Measurements from ENCODE around the gene FCN2. TPM values are rescaled to one million over a fixed set of nuclear protein-coding genes. Genes with fewer than 3 reads are reported as not detected.

FCN2 gene
- not detected for total RNA-seq

DNA sequence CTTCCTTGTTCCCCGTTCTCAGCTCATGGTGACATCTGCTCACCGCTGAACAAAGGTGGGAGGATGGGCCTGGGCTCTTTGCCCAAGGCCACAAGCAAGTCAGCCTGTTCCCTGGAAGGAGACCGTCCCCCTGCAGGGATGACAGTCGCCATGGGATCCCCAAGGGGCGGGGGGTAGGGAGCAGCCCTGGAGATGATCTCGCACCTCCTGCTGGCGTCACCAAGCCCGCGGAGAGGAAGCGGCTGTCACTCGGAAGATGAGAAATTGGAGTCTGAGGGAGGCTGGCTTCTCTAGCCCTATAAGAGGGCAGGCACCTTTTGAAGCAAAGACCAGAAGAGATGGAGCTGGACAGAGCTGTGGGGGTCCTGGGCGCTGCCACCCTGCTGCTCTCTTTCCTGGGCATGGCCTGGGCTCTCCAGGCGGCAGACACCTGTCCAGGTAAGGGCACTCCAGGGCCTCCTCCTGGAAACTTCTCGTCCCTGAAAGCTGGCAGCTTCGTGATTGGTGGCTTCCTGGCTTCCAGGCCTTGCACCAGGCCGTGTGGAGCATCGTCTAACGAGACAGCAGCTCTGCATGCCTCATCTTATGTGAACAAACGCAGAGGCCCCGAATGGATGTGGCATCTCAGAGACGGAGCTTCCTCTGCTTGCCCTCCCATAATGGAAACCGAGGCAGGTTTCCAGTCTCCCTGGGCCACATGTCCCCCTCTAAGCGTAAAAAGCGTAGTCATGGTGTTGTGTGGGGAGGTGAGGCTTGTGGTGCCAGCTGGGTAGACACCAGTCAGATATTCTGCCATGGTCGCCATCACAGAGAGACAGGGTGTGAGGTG, at the start of gene FCN2:
Gene FCN2 (plus strand): TSS at position 327 of the 829 bp plus-strand sequence. CDS start 12 bp downstream, at position 339.
- Mint-ChIP-seq H3K36me3 (ENCODE audit: low read depth) (no peaks in the 10 kb centered on the region), H3K27me3 (peaks cover 5% of the 10 kb centered on the region), H3K4me3 (no peak within 1 kb of the TSS), H3K27ac (no peak within 1 kb of the TSS), H3K9me3 (no peaks in the 10 kb centered on the region), H3K4me1 (no peaks in the 10 kb centered on the region)
- no peak for ATAC-seq (replicated peaks)

DNA sequence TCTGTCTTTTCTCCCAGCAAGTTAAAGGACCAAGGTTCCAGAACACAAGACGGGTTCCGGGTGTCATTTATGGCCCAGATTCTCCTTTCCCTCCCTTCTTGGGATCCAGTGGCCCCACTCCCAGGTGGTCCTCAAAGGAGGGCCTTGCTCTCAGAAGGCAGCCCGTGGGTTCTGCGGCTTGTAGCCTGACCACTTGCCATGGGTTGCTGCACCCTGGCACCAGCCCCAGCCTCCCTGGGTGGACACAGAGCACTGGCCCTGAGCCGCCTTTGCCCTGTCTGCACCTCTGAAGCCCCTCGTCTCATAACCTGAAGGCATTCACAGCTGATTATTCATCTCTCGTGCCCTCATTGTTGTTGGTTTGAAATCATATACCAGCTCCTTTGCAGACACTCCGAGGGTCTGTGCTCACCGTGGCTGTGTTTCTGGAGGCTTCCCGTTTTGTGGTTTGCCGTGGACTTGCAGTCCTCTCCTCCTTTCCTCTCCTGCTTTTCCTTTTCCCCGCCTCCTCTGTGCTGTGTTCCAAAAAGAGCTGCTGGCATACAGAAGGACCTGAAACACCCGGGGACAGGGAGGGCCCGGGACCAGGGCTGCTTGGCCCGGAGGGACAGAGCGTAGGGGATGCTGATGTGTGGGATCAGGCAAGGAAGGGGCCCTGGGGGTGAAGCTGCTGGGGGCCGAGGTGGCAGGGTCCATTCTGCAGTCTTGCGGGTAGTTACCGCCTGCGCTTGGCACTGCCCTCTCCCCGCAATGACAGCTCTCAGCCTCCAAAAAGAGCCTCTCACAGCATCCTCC, 49.5 kb upstream of the FCN2 start:
- Mint-ChIP-seq H3K36me3 (ENCODE audit: low read depth) (no peaks in the 10 kb centered on the region), H3K9me3 (no peaks in the 10 kb centered on the region), H3K4me1 (no peaks in the 10 kb centered on the region), H3K27me3 (no peaks in the 10 kb centered on the region), H3K27ac (no peak overlapping the region), H3K4me3 (no peak overlapping the region)
- no peak for ATAC-seq (replicated peaks)

DNA sequence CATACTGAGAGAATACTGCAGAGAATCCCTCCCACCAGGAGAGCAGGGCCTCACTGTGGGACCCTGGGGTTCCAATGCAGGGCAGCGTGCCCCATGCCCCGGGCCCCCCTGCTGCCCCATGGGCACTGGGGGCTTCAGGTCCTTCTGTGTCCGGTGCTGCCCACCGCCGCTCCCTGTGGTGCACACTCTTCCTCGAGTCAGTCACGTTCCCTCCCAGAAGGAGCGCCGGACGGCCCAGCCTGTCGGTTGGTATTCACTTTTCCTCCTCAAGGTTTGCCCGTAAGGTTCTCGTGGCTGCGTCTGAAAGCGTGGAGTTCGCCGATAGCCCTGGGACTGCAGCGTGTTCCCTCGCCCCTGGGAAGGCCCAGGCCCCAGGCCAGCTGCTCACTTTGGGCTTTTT, 48.1 kb upstream of the FCN2 start:
- no peak overlapping the region for H3K27ac Mint-ChIP-seq
- ATAC-seq (replicated peaks): no peak

DNA sequence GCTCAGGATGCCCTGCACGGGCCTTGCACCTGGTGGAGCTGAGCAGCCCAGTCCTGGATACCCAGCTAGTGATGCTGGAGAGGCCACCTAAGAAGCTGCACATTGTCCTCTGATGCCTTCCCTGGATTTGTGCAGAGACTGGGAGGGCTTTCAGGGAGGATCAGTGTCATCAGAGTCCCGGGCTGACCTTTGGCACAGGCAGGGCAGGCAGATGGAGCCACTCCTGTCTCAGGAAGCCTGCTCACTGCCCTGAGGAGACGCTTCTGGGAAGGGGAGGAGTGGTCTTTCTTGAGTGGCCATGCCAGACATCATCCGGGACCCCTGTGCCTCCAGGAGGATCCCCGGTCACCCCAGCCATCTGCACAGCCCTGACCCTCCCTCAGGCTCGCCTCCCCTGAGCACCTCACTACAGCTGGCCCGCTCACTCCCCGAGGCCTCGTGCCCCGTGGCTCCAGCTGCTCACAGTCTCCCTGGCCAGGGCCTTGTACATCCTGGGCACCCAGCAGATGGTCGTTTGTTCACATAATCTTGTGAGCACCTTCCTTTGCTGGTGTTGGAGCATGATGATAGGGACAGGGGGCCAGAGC, 47.2 kb upstream of the FCN2 start:
- Mint-ChIP-seq H3K9me3 (no peaks in the 10 kb centered on the region), H3K27ac (no peak overlapping the region), H3K4me3 (no peak overlapping the region), H3K4me1 (no peaks in the 10 kb centered on the region), H3K27me3 (no peaks in the 10 kb centered on the region), H3K36me3 (ENCODE audit: low read depth) (no peaks in the 10 kb centered on the region)
- no peak for ATAC-seq (replicated peaks)

More for the DNA sequence above, 48.1 kb upstream of the FCN2 start:
- Mint-ChIP-seq H3K36me3 (ENCODE audit: low read depth) (no peaks in the 10 kb centered on the region), H3K27me3 (no peaks in the 10 kb centered on the region), H3K4me1 (no peaks in the 10 kb centered on the region), H3K4me3 (no peak overlapping the region), H3K9me3 (no peaks in the 10 kb centered on the region)

DNA sequence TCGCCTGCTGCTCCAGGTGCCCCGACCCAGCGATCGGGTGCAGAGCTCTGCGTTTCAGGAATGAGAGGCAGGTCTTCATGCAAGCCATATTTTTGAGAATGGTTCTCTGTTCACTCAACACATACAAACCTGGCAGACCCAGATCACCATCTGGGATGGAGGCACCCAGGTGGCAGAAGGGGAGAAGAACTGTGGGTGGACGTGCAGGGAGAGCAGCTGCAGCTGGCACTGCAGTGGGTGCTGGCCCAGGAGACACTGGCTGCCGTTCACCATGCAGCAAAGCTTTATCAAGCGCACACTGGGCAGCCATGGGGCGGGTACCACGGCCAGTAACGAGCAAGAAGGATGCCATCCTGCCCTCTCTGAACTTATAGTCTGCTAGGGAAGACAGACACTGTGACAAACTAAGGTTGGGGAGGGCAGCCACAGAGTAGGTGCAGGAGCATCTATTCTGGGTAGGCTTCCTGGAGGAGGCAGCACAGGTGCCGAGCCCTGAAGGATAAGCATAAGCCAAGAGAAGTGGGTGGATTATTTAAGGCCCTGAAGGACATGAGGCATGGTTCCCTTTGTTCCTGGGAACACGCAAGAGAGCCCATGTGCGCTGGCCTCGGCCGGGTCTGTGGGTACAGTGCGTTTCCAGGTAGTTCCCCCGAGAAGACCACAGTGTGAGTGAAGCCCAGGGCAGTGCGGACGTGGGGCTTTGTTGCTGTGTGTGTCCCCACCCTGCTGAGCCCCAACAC, 46.2 kb upstream of the FCN2 start:
- Mint-ChIP-seq H3K4me1 (no peaks in the 10 kb centered on the region), H3K4me3 (no peak overlapping the region), H3K9me3 (no peaks in the 10 kb centered on the region), H3K36me3 (ENCODE audit: low read depth) (no peaks in the 10 kb centered on the region), H3K27me3 (no peaks in the 10 kb centered on the region), H3K27ac (no peak overlapping the region)
- no peak for ATAC-seq (replicated peaks)

DNA sequence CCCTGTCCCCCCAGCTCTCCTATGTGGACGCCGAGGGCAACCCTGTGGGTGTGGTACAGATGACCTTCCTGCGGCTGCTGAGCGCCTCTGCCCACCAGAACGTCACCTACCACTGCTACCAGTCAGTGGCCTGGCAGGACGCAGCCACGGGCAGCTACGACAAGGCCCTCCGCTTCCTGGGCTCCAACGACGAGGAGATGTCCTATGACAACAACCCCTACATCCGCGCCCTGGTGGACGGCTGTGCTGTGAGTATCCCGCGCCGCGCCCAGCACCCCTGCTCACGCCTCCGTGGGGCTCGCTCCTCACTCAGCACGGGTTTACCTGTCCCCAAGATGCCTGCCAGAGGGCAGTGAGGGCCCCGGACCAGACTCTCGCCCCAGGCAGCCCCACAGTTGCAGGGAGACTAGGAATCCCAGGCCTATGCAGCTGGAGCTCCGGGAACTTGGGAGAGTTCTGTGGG, 45.6 kb upstream of the FCN2 start:
- Mint-ChIP-seq H3K27ac (no peak overlapping the region), H3K4me3 (no peak overlapping the region), H3K36me3 (ENCODE audit: low read depth) (no peaks in the 10 kb centered on the region)

DNA sequence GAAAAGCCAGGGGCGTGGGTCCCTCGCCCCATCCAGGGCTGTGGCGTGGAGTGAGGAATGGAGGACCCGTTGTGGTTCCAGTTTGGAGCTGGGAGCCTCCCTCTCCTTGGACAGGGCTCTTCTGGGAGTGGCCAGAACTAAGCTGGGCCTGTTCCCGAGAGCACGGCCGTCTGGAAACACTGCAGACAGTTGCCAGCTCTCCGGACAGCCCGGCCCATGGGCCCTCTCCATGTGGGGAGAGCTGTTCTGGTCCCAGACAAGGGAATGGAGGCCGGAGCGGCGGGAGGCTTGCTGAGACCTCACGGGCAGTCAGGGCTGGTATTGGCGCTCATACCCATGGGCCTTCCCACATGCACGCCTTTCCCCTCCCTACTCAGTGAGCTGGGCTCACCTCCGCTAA, 45.2 kb upstream of the FCN2 start:
- Mint-ChIP-seq H3K4me3 (no peak overlapping the region), H3K27ac (no peak overlapping the region), H3K4me1 (no peaks in the 10 kb centered on the region), H3K36me3 (ENCODE audit: low read depth) (no peaks in the 10 kb centered on the region), H3K9me3 (no peaks in the 10 kb centered on the region), H3K27me3 (no peaks in the 10 kb centered on the region)
- no peak for ATAC-seq (replicated peaks)

More for the DNA sequence above, 45.6 kb upstream of the FCN2 start:
- Mint-ChIP-seq H3K4me1 (no peaks in the 10 kb centered on the region), H3K27me3 (no peaks in the 10 kb centered on the region), H3K9me3 (no peaks in the 10 kb centered on the region)
- ATAC-seq (replicated peaks): no peak

DNA sequence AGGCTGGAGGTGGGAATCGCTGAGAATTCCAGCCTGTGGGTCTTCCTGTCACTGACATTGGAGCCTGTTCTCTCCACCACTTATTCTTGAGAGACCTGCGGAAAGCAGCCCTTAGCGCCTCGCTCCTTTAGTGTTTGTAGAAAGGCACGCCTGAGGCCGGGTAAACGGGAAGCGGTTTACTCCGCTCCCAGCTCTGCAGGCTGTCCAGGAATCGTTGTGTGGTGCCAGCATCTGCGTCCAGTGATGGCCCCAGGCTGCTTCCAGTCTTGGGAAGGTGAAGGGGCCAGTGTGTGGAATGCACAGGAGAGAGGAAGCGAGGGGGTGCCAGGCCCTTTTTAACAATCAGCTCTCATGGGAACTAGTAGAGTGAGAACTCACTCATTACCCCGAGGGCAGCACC, 44.6 kb upstream of the FCN2 start:
- no peak for ATAC-seq (replicated peaks)
- no peak overlapping the region for H3K4me3 Mint-ChIP-seq

DNA sequence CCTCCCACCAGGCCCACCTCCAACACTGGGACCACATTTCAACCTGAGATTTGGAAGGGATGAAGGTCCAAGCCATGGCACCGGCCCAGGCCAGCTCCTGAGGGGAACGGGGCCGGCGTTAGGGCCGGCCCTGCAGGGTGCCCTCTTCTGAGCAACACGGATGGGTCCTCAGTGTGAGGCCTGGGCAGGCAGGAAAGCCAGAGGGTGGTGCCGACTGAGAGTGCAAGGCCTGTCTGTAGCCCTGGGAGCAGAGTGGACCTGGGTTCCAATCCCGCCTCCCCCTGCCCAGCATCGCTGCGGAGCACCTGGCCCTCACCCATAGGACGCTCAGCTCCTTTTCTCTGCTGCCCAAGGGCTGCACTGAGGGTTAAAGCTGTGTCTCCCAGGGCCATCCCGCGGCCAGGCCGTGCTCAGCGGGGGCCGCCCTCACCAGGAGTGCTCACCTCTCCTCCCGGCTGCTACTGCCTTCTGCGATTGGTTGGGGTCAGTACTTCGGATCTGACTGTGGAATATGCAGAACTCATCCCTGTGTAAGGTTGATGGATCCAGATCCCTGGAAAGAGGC, 44.1 kb upstream of the FCN2 start:
- Mint-ChIP-seq H3K27me3 (no peaks in the 10 kb centered on the region), H3K27ac (no peak overlapping the region), H3K4me1 (no peaks in the 10 kb centered on the region), H3K9me3 (no peaks in the 10 kb centered on the region), H3K4me3 (no peak overlapping the region), H3K36me3 (ENCODE audit: low read depth) (no peaks in the 10 kb centered on the region)
- ATAC-seq (replicated peaks): no peak

More for the DNA sequence above, 44.6 kb upstream of the FCN2 start:
- Mint-ChIP-seq H3K9me3 (no peaks in the 10 kb centered on the region), H3K27me3 (no peaks in the 10 kb centered on the region), H3K36me3 (ENCODE audit: low read depth) (no peaks in the 10 kb centered on the region), H3K4me1 (no peaks in the 10 kb centered on the region), H3K27ac (no peak overlapping the region)

DNA sequence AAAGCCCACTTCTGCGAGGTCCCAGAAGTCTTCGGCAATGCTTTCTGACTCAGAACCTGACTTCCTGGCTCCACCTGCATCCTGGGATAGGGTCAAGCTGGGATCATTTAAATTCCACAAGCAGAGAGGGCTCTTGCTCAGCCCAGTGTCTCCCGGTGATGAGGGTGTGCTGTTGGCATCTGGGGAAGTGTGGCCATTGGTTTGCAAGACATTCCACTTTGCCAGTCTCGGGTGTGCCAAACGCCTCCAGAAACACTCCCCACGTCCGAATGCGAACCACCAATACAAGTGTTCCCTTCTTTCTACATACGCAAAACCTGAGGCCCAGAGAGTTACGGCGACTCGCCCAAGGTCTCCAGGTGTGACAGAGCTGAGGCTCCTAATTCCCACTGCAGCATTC, 43.1 kb upstream of the FCN2 start:
- ATAC-seq (replicated peaks): no peak
- Mint-ChIP-seq H3K36me3 (ENCODE audit: low read depth) (no peaks in the 10 kb centered on the region), H3K4me1 (no peaks in the 10 kb centered on the region), H3K9me3 (no peaks in the 10 kb centered on the region), H3K4me3 (no peak overlapping the region), H3K27ac (no peak overlapping the region), H3K27me3 (no peaks in the 10 kb centered on the region)

DNA sequence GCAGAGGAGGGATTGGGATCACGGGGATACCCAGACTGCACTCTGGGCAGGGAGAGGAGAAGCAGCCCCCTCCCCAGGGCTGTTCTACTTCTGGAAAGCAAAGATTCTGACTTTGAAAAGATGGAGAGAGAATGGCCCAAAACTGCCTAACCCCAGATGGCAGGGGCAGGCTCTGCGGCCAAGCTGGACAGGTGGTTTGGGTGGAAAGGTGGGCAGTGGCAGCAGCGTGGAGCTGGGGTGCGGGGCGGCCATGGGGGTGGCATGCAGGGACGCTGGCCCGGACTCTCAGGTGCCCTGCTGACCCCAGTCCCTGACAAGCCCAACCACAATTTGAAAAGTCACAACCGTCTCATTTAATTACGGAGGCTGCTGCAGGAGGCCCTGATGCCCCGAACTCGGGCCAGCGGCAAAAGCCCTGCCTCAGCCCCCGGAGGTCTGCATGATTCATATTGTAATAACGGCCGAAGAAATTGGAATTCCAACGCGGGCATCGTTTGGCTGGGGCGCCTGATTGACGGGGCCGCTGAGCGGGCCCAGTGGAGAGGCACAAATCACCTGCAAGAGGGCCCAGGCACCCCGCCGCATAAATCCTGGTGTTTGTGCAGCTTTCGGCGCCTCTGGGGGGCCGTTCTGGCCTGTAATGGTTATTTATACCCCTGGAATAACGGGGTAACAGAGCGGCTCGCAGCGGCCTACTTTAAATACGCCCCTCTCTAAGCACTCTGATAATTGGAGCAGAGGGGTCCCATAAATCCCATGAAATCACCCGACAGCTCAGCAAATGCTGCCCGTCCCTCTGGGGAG, 41.8 kb upstream of the FCN2 start:
- H3K36me3 Mint-ChIP-seq (ENCODE audit: low read depth): no peaks in the 10 kb centered on the region
- no peak overlapping the region for H3K27ac Mint-ChIP-seq
- no peaks in the 10 kb centered on the region for H3K9me3 Mint-ChIP-seq
- no peaks in the 10 kb centered on the region for H3K27me3 Mint-ChIP-seq
- no peak overlapping the region for H3K4me3 Mint-ChIP-seq
- H3K4me1 Mint-ChIP-seq: no peaks in the 10 kb centered on the region
- no peak for ATAC-seq (replicated peaks)

DNA sequence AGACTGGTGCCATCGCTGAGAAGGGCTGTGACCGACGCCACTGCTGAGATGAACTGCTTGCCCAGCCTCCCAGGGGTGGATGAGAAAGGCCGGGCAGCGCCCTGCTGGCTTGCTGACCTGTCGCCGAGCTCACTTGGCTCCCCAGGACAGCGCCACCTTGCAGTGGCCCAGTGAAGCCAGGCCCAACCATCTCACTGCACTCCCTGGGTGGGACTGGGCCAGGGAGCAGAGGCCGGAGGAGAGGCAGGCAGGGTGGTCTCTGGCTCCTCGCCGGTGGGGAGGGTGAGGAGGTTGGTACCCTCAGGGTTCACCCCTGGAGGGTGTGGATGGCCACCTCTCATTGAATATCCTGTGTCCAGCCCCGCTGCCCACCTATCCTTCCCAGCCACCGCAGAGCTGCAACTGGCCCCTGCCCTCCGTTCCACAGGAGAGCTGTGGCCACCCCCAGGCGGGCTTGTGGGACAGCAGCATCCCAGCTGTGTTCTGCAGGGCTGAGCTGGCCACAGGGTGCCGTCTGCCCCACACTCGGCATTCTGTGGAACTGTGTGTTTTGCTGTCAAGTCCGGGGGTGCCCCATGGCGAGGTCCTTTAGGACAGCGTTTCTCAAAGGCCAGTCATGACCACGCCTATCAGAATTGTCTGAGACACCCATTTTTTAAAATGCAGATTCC, 41.0 kb upstream of the FCN2 start:
- H3K4me3 Mint-ChIP-seq: no peak overlapping the region
- H3K4me1 Mint-ChIP-seq: no peaks in the 10 kb centered on the region
- no peak for ATAC-seq (replicated peaks)
- no peaks in the 10 kb centered on the region for H3K27me3 Mint-ChIP-seq
- H3K9me3 Mint-ChIP-seq: no peaks in the 10 kb centered on the region
- H3K36me3 Mint-ChIP-seq (ENCODE audit: low read depth): no peaks in the 10 kb centered on the region
- no peak overlapping the region for H3K27ac Mint-ChIP-seq

DNA sequence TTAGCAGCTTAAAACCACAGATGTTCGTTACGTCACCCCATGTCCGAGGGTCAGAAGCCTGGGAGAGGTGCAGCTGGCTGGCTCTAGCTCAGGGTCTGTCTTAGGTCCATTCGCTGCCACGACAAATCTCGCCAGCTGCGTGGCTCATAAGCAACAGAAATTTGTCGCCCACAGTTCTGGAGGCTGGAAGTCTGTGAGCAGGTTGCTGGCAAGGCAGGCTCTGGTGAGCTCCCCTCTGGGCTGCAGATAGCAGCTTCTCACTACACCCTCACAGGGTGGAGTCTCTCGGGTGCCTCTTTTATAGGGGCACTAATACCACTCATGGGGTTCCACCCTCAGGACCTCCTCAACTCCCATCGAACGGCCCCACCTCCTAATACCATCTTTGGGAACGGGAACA, 40.1 kb upstream of the FCN2 start:
- H3K9me3 Mint-ChIP-seq: no peaks in the 10 kb centered on the region
- no peak for ATAC-seq (replicated peaks)
- no peak overlapping the region for H3K4me3 Mint-ChIP-seq
- no peaks in the 10 kb centered on the region for H3K36me3 Mint-ChIP-seq (ENCODE audit: low read depth)
- H3K27me3 Mint-ChIP-seq: no peaks in the 10 kb centered on the region
- no peaks in the 10 kb centered on the region for H3K4me1 Mint-ChIP-seq
- no peak overlapping the region for H3K27ac Mint-ChIP-seq
